Activated B cell treated with CpG ODN at 0.5 μM for 24 hours (primary cell): ENCODE results near the gene CD3E. TPM values are rescaled to one million over a fixed set of nuclear protein-coding genes. Genes with fewer than 3 reads are reported as not detected.

Experiments
- ATAC-seq: fragments of 200-7000 bp; cut with Tn5 transposase; one replicate; pipeline ENCODE4 v1.10.0; 2021; ENCODE audit warnings: low read depth, mild to moderate bottlenecking, moderate library complexity
- CTCF ChIA-PET: fragments of 350-600 bp; sonication (Branson Sonifier 250); formaldehyde crosslinking; loops from one replicate; lab custom pipeline; 2021; ENCODE audit warnings: antibody characterized with exemption; lab: Charles Lee
- POLR2A ChIA-PET: fragments of 350-600 bp; sonication (Branson Sonifier 250); formaldehyde crosslinking; loops from one replicate; lab custom pipeline; 2021; ENCODE audit warnings: antibody characterized with exemption; lab: Charles Lee
- DNase-seq: peaks from one replicate; pipeline ENCODE4 v3.0.0; 2022
- H3K27ac Mint-ChIP-seq: one replicate; pipeline ENCODE4 v1.8.0; 2020; ENCODE audit warnings: mixed read lengths
- H3K27me3 Mint-ChIP-seq: one replicate; pipeline ENCODE4 v1.8.0; 2021; ENCODE audit warnings: mixed read lengths
- H3K36me3 Mint-ChIP-seq: one replicate; pipeline ENCODE4 v1.8.0; 2021; ENCODE audit warnings: low read depth, mixed read lengths
- H3K4me1 Mint-ChIP-seq: one replicate; pipeline ENCODE4 v1.8.0; 2021; ENCODE audit warnings: mixed read lengths
- H3K4me3 Mint-ChIP-seq: one replicate; pipeline ENCODE4 v1.8.0; 2020; ENCODE audit warnings: mild to moderate bottlenecking, mixed read lengths
- H3K9me3 Mint-ChIP-seq: one replicate; pipeline ENCODE4 v1.8.0; 2020; ENCODE audit warnings: mixed read lengths
- intact Hi-C: fragments of 100-400 bp; cut with micrococcal nuclease; formaldehyde crosslinking; loops from one replicate; pipeline ENCODE4 v1.15.1; 2024
- total RNA-seq: library from RNA; stranded (reverse); gene quantifications from 2 replicates; pipeline ENCODE4 v1.2.3, GENCODE V29; 2022
- TF ChIP-seq, protein P1 (sequence below): fragments of 200-600 bp; IDR thresholded peaks from one replicate; pipeline ENCODE4 v1.8.0; 2022; ENCODE audit warnings: antibody characterized with exemption, mild to moderate bottlenecking

The CD3E gene
- total RNA-seq, 1 donor from 2014 or later = 0.95 TPM

GRCh38 chr11:118311518-118311917, 7.0 kb downstream of the CD3E start:
- Mint-ChIP-seq H3K27me3 (no peaks in the 10 kb centered on the region), H3K36me3 (no peaks in the 10 kb centered on the region), H3K4me1 (peaks cover 36% of the 10 kb centered on the region), H3K4me3 (no peak overlapping the region), H3K27ac (no peak overlapping the region), H3K9me3 (no peaks in the 10 kb centered on the region)
- intact Hi-C loops = no loop called here
- ChIA-PET CTCF (interaction anchor here (1.2 kb wide), 1 partner anchor 16 kb away, joined by 4 read pairs; no protein-coding TSS in a partner anchor), POLR2A (no interaction called here)
- TF ChIP-seq, protein P1, sequence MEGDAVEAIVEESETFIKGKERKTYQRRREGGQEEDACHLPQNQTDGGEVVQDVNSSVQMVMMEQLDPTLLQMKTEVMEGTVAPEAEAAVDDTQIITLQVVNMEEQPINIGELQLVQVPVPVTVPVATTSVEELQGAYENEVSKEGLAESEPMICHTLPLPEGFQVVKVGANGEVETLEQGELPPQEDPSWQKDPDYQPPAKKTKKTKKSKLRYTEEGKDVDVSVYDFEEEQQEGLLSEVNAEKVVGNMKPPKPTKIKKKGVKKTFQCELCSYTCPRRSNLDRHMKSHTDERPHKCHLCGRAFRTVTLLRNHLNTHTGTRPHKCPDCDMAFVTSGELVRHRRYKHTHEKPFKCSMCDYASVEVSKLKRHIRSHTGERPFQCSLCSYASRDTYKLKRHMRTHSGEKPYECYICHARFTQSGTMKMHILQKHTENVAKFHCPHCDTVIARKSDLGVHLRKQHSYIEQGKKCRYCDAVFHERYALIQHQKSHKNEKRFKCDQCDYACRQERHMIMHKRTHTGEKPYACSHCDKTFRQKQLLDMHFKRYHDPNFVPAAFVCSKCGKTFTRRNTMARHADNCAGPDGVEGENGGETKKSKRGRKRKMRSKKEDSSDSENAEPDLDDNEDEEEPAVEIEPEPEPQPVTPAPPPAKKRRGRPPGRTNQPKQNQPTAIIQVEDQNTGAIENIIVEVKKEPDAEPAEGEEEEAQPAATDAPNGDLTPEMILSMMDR = no peak
- no peak for ATAC-seq
- DNase-seq = no peak

- ATAC-seq (no peak), DNase-seq (no peak)
- Mint-ChIP-seq H3K9me3 (no peaks in the 10 kb centered on the region), H3K4me1 (peaks cover 44% of the 10 kb centered on the region), H3K27me3 (no peaks in the 10 kb centered on the region), H3K36me3 (no peaks in the 10 kb centered on the region), H3K27ac (no peak overlapping the region), H3K4me3 (no peak overlapping the region)
- intact Hi-C loops = no loop called here
- CTCF ChIA-PET = no interaction called here
- TF ChIP-seq, protein P1 = no peak
- POLR2A ChIA-PET = no interaction called here
Measured at GRCh38 chr11:118312328-118312727, 7.8 kb downstream of the CD3E start.

GRCh38 chr11:118313242-118313641, 8.7 kb downstream of the CD3E start:
- intact Hi-C loops = no loop called here
- ChIA-PET CTCF (interaction anchor here (1.3 kb wide), 1 partner anchor 18 kb away, joined by 9 read pairs; no protein-coding TSS in a partner anchor), POLR2A (no interaction called here)
- no peak for DNase-seq
- no peak for ATAC-seq
- TF ChIP-seq, protein P1 = no peak
- Mint-ChIP-seq H3K36me3 (no peaks in the 10 kb centered on the region), H3K4me3 (no peak overlapping the region), H3K27me3 (no peaks in the 10 kb centered on the region), H3K4me1 (peaks cover 49% of the 10 kb centered on the region), H3K27ac (no peak overlapping the region), H3K9me3 (no peaks in the 10 kb centered on the region)

GRCh38 chr11:118314988-118315411, 10.5 kb downstream of the CD3E start:
- ATAC-seq (no peak), DNase-seq (no peak)
- Mint-ChIP-seq H3K4me1 (peaks cover 66% of the 10 kb centered on the region), H3K9me3 (no peaks in the 10 kb centered on the region), H3K27ac (peak overlapping the region; percentile 79), H3K4me3 (no peak overlapping the region), H3K36me3 (no peaks in the 10 kb centered on the region), H3K27me3 (no peaks in the 10 kb centered on the region)
- intact Hi-C loops = no loop called here
- ChIA-PET POLR2A (no interaction called here), CTCF (no interaction called here)
- TF ChIP-seq, protein P1 = no peak

DNA sequence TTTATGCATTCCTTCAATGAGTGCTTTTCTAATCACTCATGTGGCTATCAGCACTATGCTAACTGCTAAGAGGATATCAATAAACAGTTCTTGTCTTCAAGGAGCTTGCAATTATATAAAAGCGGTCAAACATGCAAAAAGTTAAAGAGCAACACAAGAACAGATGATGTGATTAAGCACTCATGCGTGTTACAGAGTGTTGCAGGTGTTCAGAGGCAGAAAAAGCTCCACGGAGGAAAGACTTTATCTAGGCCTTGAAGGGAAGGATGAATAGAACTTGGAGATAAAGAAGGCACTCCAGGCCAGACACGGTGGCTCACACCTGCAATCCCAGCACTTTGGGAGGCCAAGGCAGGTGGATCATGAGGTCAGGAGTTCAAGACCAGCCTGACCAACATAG, 13.6 kb downstream of the CD3E start:
- DNase-seq = no peak
- ATAC-seq = no peak
- peaks cover 82% of the 10 kb centered on the region for H3K4me1 Mint-ChIP-seq
- no peaks in the 10 kb centered on the region for H3K36me3 Mint-ChIP-seq
- no peaks in the 10 kb centered on the region for H3K27me3 Mint-ChIP-seq
- ChIA-PET POLR2A (interaction anchor here (0.6 kb wide), 1 partner anchor 119 kb away, joined by 3 read pairs; no protein-coding TSS in a partner anchor), CTCF (interaction anchor here (1.0 kb wide), 1 partner anchor 120 kb away, joined by 3 read pairs; no protein-coding TSS in a partner anchor)
- TF ChIP-seq, protein P1 = no peak
- no peaks in the 10 kb centered on the region for H3K9me3 Mint-ChIP-seq
- intact Hi-C loops = no loop called here
- no peak overlapping the region for H3K4me3 Mint-ChIP-seq
- no peak overlapping the region for H3K27ac Mint-ChIP-seq
